Right atrium auricular region (tissue), 2 donors: ENCODE measurements around the gene SLC27A5. TPM values are rescaled to one million over a fixed set of nuclear protein-coding genes. Genes with fewer than 3 reads are reported as not detected.
"Not testable (repeated sequence)": the region's sequence is repeated elsewhere in the genome, so short reads cannot be mapped to it uniquely, and the experiment has no call there.

Experiments used
- DNase-seq: peaks from one replicate; pipeline ENCODE4 v3.0.0-alpha.2; 2019; ENCODE audit warnings: low spot score
- H3K27ac ChIP-seq, 2 donors: fragments of 200-600 bp; sonication (generic); 1 replicate in 1 of 2; 2 replicates in 1 of 2; pipeline ENCODE4 v1.5.1; 2016 to 2019
- H3K27me3 ChIP-seq, 2 donors: fragments of 200-600 bp; sonication (generic); one replicate each; pipeline versions ENCODE4 v1.5.1 to v1.6.0; 2017 to 2019
- H3K36me3 ChIP-seq: fragments of 200-600 bp; sonication (generic); one replicate; pipeline ENCODE4 v1.5.1; 2016
- H3K4me1 ChIP-seq, 2 donors: fragments of 200-600 bp; sonication (generic); one replicate each; pipeline versions ENCODE4 v1.5.1 to v1.6.0; 2017 to 2019
- H3K4me3 ChIP-seq, 2 donors: fragments of 200-600 bp; sonication (generic); 1 replicate in 1 of 2; 2 replicates in 1 of 2; pipeline ENCODE4 v1.5.1; 2017 to 2019; ENCODE audit warnings: mild to moderate bottlenecking in 1 of 2, moderate library complexity in 1 of 2
- H3K9me3 ChIP-seq, 2 donors: fragments of 200-600 bp; sonication (generic); one replicate each; pipeline ENCODE4 v1.5.1; 2019
- total RNA-seq, 2 donors: library from RNA; depleted of rRNA; stranded (reverse); fragments of >200 nt; gene quantifications; one replicate each; pipeline ENCODE4 v1.1.0, GENCODE V29; 2016
- TF ChIP-seq, protein P1 (sequence below), 2 donors: fragments of 200-600 bp; sonication (generic); IDR thresholded peaks; one replicate each; pipeline ENCODE4 v1.5.1; 2019; ENCODE audit warnings: antibody characterized with exemption in 2 of 2

Gene SLC27A5
- total RNA-seq, 2 donors from 2014 or later: 1.3 to 2.9 TPM

DNA sequence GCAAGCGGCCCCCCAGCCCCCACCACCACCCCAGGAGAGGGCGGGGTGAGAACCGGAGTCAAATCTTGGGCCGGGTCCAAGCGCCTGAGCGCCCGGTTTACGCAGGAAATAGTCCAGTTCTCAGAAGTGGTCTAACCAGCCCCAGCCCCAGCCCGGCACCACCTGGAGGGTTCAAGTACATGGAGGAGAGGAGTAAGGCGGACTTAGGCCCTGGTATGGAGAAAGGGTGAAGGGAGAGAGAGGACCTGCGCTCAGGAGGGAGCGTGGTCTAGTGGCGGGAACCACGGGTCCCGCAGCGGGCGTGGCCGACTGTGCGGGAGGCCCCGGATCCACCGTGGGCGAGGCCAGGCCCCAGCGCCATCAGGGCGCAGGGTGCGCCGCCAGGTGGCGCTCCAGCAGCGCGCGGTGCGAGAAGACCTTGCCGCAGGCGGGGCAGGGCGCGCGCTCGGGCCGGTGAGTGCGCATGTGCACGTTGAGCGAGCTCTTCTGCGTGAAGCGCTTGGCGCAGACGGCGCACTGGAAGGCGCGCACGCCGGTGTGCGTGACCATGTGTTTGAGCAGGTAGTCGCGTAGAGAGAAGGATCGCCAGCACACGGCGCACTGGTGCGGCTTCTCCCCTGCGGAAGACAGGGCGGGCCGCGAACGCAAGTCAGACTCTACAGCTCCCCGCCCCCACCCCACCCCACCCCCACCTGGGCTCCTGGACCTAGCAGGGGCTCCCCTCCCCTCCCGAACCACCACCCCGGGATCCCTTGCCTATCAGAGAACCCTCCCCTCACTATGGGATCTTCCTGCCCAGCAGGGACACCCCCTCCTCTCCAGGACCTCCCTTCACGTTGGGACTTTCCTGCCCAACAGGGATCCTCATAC, 2.1 kb upstream of the SLC27A5 start:
- Histone ChIP-seq H3K4me3 (peak overlapping the region; percentile 35 to 51), H3K4me1 (peaks cover 0 to 39% of the 10 kb centered on the region in 2 donors), H3K9me3 (no peaks in the 10 kb centered on the region), H3K27ac (peak overlapping the region; percentile 60 to 76), H3K27me3 (no peaks in the 10 kb centered on the region), H3K36me3 (peaks cover 19% of the 10 kb centered on the region)
- TF ChIP-seq, protein P1, sequence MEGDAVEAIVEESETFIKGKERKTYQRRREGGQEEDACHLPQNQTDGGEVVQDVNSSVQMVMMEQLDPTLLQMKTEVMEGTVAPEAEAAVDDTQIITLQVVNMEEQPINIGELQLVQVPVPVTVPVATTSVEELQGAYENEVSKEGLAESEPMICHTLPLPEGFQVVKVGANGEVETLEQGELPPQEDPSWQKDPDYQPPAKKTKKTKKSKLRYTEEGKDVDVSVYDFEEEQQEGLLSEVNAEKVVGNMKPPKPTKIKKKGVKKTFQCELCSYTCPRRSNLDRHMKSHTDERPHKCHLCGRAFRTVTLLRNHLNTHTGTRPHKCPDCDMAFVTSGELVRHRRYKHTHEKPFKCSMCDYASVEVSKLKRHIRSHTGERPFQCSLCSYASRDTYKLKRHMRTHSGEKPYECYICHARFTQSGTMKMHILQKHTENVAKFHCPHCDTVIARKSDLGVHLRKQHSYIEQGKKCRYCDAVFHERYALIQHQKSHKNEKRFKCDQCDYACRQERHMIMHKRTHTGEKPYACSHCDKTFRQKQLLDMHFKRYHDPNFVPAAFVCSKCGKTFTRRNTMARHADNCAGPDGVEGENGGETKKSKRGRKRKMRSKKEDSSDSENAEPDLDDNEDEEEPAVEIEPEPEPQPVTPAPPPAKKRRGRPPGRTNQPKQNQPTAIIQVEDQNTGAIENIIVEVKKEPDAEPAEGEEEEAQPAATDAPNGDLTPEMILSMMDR (IDR thresholded peaks at IDR 0.05): peak; percentile 81 to 94
- DNase-seq: peak; percentile 77

DNA sequence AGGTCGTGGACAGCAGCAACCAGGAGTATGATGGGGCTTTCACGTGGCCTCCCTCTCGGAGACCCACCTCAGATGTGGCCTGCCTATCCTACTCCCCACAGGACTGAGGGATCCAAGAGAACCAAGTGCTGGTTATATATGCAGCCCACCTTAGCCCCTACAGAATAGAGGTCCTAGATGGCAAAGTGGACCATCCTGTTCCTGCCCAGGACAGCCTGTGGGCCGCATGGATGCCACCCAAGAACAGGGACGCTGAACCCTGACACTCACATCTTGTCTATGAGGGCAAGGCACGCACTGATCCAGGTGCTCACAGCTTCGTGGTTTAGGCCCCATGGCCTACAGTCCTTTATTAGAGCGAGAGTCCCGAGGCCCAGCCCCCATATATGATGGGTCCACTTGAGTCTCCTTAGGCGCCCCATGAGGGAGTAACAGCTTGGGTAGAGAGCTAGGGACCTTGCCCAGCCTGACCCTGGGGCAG, 1.5 kb upstream of the SLC27A5 start:
- TF ChIP-seq, protein P1 (IDR thresholded peaks at IDR 0.05): no peak
- no peak overlapping the region for H3K4me3 ChIP-seq
- no peaks in the 10 kb centered on the region for H3K9me3 ChIP-seq
- H3K27me3 ChIP-seq: no peaks in the 10 kb centered on the region
- no peak for DNase-seq
- peaks cover 0 to 32% of the 10 kb centered on the region in 2 donors for H3K4me1 ChIP-seq
- H3K36me3 ChIP-seq: peaks cover 19% of the 10 kb centered on the region
- H3K27ac ChIP-seq: peak overlapping the region; percentile 60 to 76

DNA sequence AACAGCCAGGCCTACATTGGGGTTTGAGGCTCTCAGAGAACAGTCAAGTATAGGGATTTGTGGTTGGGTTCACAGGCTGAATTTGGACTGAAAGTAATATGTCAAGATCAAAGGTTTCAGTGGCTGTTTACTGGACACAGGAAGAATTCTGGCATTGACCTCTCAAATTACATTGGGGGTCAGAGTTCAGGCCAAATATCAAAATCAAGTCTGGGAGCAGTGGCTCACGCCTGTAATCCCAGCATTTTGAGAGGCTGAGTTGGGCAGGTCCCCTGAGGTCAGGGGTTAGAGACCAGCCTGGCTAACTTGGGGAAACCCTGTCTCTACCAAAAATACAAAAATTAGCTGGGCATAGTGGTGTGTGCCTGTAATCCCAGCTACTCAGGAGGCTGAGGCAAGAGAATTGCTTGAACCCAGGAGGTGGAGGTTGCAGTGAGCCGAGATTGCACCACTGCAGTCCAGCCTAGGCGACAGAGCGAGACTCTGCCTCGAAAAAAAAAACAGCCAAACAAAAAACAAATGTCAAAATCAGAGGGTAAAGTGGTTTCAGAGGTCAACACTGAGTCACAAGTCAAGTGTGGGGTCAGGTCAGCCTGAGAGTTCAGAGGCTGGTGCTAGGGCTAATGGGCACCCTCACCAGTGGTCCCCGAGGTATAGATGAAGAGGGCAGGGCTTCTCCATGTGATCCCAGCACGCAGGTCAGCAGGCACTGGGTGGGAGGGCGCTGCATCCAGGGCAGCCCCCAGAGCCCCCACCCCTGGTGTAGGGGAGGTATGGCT, 1.5 kb downstream of the SLC27A5 start:
- Histone ChIP-seq H3K36me3 (no peaks in the 10 kb centered on the region), H3K27ac (no peak overlapping the region), H3K4me1 (peaks cover 0 to 18% of the 10 kb centered on the region in 2 donors), H3K9me3 (peaks cover 0 to 4% of the 10 kb centered on the region in 2 donors), H3K27me3 (no peaks in the 10 kb centered on the region), H3K4me3 (no peak overlapping the region)
- TF ChIP-seq, protein P1 (IDR thresholded peaks at IDR 0.05): no peak
- DNase-seq: no peak

DNA sequence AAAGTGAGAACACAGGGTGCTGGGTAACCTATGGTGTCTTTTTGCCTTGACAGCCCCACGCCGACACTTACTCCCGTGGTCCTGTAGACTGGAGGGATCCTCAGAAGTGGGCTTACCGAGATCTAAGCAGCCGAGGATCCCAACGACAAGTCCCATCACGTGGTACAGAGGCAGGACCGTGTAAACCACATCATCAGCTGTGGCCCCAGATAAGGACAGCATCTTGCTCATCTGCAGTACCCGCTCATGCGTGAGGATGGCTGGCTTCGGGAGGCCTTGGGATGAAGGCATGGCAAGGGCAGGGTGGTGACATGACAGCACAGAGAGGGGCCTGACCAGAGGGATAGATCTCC, 2.1 kb downstream of the SLC27A5 start:
- H3K4me3 ChIP-seq: no peak overlapping the region
- no peaks in the 10 kb centered on the region for H3K36me3 ChIP-seq
- no peak for DNase-seq
- no peaks in the 10 kb centered on the region for H3K27me3 ChIP-seq
- H3K4me1 ChIP-seq: peaks cover 0 to 13% of the 10 kb centered on the region in 2 donors
- TF ChIP-seq, protein P1 (IDR thresholded peaks at IDR 0.05): no peak
- H3K9me3 ChIP-seq: peaks cover 0 to 4% of the 10 kb centered on the region in 2 donors
- H3K27ac ChIP-seq: no peak overlapping the region

DNA sequence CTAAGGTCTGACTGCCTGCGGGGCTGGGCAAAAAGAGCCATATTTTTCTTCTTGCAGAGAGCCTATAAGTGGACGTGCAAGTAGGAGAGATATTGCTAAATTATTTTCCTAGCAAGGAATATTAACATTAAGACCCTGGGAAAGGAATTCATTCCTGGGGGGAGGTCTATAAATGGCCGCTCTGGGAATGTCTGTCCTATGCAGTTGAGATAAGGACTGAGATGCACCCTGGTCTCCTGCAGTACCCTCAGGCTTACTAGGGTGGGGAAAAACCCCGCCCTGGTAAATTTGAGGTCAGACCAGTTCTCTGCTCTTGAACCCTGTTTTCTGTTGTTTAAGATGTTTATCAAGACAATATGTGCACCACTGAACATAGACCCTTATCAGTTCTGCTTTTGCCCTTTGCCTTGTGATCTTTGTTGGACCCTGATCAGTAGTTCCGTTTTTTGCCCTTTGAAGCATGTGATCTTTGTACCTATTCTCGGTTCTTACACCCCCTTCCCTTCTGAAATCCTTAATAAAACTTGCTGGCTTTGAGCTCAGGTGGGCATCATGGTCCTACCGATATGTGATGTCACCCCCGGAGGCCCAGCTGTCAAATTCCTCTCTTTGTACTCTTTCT, 4.1 kb downstream of the SLC27A5 start:
- H3K27ac ChIP-seq, DNase-seq, H3K4me3 ChIP-seq: not testable (repeated sequence)

More for the DNA sequence above, 4.1 kb downstream of the SLC27A5 start:
- not testable (repeated sequence) for H3K27me3 ChIP-seq, H3K4me1 ChIP-seq, H3K36me3 ChIP-seq, H3K9me3 ChIP-seq
